ENCODE results near the gene TMEM131.

- TF ChIP-seq RCOR1 (conservative IDR thresholded peaks at IDR 0.05; ENCODE audit: low read depth, low read length) (no peak), SMAD1 (IDR thresholded peaks at IDR 0.05; ENCODE audit: low read depth, partially characterized antibody) (no peak), CTCF (IDR thresholded peaks at IDR 0.05 in 2 of 3, conservative IDR thresholded peaks at IDR 0.05 in 1 of 3; ENCODE audit: control insufficient read depth in 2 of 3, extremely low read depth in 1 of 3, insufficient read depth in 1 of 3, low read depth in 3 of 3, low read length in 3 of 3) (no peak), NRF1 (conservative IDR thresholded peaks at IDR 0.05; ENCODE audit: low read depth, low read length) (no peak), ATF7 (IDR thresholded peaks at IDR 0.05; ENCODE audit: low read depth) (no peak), EZH2 (IDR thresholded peaks at IDR 0.05; ENCODE audit: borderline replicate concordance, control insufficient read depth, low read depth, low read length) (no peak), MAX (IDR thresholded peaks at IDR 0.05; ENCODE audit: low read depth, low read length) (no peak), KDM1A (IDR thresholded peaks at IDR 0.05; ENCODE audit: borderline replicate concordance) (no peak)
- TF ChIP-seq, protein P1, sequence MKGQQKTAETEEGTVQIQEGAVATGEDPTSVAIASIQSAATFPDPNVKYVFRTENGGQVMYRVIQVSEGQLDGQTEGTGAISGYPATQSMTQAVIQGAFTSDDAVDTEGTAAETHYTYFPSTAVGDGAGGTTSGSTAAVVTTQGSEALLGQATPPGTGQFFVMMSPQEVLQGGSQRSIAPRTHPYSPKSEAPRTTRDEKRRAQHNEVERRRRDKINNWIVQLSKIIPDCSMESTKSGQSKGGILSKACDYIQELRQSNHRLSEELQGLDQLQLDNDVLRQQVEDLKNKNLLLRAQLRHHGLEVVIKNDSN (IDR thresholded peaks at IDR 0.05; ENCODE audit: borderline replicate concordance, extremely low read length, insufficient read depth, low read depth, low read length) = no peak
- TF ChIP-seq, protein P2, sequence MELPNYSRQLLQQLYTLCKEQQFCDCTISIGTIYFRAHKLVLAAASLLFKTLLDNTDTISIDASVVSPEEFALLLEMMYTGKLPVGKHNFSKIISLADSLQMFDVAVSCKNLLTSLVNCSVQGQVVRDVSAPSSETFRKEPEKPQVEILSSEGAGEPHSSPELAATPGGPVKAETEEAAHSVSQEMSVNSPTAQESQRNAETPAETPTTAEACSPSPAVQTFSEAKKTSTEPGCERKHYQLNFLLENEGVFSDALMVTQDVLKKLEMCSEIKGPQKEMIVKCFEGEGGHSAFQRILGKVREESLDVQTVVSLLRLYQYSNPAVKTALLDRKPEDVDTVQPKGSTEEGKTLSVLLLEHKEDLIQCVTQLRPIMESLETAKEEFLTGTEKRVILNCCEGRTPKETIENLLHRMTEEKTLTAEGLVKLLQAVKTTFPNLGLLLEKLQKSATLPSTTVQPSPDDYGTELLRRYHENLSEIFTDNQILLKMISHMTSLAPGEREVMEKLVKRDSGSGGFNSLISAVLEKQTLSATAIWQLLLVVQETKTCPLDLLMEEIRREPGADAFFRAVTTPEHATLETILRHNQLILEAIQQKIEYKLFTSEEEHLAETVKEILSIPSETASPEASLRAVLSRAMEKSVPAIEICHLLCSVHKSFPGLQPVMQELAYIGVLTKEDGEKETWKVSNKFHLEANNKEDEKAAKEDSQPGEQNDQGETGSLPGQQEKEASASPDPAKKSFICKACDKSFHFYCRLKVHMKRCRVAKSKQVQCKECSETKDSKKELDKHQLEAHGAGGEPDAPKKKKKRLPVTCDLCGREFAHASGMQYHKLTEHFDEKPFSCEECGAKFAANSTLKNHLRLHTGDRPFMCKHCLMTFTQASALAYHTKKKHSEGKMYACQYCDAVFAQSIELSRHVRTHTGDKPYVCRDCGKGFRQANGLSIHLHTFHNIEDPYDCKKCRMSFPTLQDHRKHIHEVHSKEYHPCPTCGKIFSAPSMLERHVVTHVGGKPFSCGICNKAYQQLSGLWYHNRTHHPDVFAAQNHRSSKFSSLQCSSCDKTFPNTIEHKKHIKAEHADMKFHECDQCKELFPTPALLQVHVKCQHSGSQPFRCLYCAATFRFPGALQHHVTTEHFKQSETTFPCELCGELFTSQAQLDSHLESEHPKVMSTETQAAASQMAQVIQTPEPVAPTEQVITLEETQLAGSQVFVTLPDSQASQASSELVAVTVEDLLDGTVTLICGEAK (IDR thresholded peaks at IDR 0.05; ENCODE audit: borderline replicate concordance) = no peak
Observed at GRCh38 chr2:97868986-97869721, 126.6 kb downstream of the TMEM131 start.

Data from GM12878 (cell line).